Esophagus muscularis mucosa (tissue), 4 donors: Measurements from ENCODE around the gene INPP5J. TPM values are rescaled to one million over a fixed set of nuclear protein-coding genes. Genes with fewer than 3 reads are reported as not detected.

Experiments
- DNase-seq: peaks from one replicate; pipeline ENCODE4 v3.0.0-alpha.2; 2017; ENCODE audit errors: extremely low spot score
- H3K27ac ChIP-seq, 4 donors: fragments of 200-600 bp; sonication (generic); replicated peaks in 1 of 4; 1 replicate in 3 of 4; 2 replicates in 1 of 4; pipeline ENCODE4 v1.5.1; 2016 to 2019; ENCODE audit warnings: mild to moderate bottlenecking in 1 of 4
- H3K27me3 ChIP-seq, 4 donors: fragments of 200-600 bp; sonication (generic); one replicate each; pipeline versions ENCODE4 v1.5.1 to v1.6.0; 2016 to 2019
- H3K36me3 ChIP-seq, 4 donors: fragments of 200-600 bp; sonication (generic); one replicate each; pipeline ENCODE4 v1.5.1; 2016 to 2019
- H3K4me1 ChIP-seq, 4 donors: fragments of 200-600 bp; sonication (generic); one replicate each; pipeline ENCODE4 v1.5.1; 2016 to 2019
- H3K4me3 ChIP-seq, 4 donors: fragments of 200-600 bp; sonication (generic); 1 replicate in 2 of 4; 2 replicates in 2 of 4; pipeline ENCODE4 v1.5.1; 2016 to 2019; ENCODE audit warnings: mild to moderate bottlenecking in 4 of 4, moderate library complexity in 1 of 4
- H3K9me3 ChIP-seq, 4 donors: fragments of 200-600 bp; sonication (generic); 1 replicate in 3 of 4; 2 replicates in 1 of 4; pipeline ENCODE4 v1.5.1; 2016 to 2019
- CTCF ChIP-seq, 3 experiments: fragments of 200-600 bp in 2 of 3; fragments of 450-650 bp in 1 of 3; sonication (generic) in 2 of 3; IDR thresholded peaks; one replicate each; pipeline ENCODE4 v1.5.1; 2017 to 2019; ENCODE audit warnings: antibody characterized with exemption in 3 of 3, mild to moderate bottlenecking in 2 of 3, moderate library complexity in 1 of 3
- EP300 ChIP-seq: sonication (generic); formaldehyde crosslinking; IDR thresholded peaks from one replicate; pipeline ENCODE4 v1.6.1; 2017; ENCODE audit warnings: antibody characterized with exemption
- POLR2A ChIP-seq: fragments of 450-650 bp; IDR thresholded peaks from one replicate; pipeline ENCODE4 v1.6.1; 2017; ENCODE audit warnings: antibody characterized with exemption, moderate library complexity, mild to moderate bottlenecking, low read depth
- POLR2AphosphoS5 ChIP-seq, 2 donors: sonication (generic); formaldehyde crosslinking; IDR thresholded peaks; one replicate each; pipeline ENCODE4 v1.6.1; 2017; ENCODE audit warnings: antibody characterized with exemption in 2 of 2
- WGBS: methylation state at CpG from one replicate; pipeline ENCODE4 v1.1.5; 2018; 5-methylcytosine and 5-hydroxymethylcytosine counted together
- intact Hi-C: fragments of 100-400 bp; cut with DNase I; formaldehyde crosslinking; loops from one replicate; pipeline ENCODE4 v1.15.1; 2023
- total RNA-seq, 4 donors: library from RNA; depleted of rRNA; stranded (reverse); fragments of >200 nt; gene quantifications; one replicate each; pipeline versions ENCODE4 v1.1.0 to v1.2.1, GENCODE V29; 2016

INPP5J gene
- total RNA-seq, 4 donors from 2014 or later = 1.3 to 2.1 (median 1.8) TPM

GRCh38 chr22:31085928-31086327 is 36.8 kb upstream of the INPP5J start:
- Histone ChIP-seq H3K36me3 (peaks cover 23 to 63% (median 46%) of the 10 kb centered on the region in 4 donors), H3K27ac (peak overlapping the region; percentile 98 to 99 (median 99)), H3K4me3 (peak overlapping the region; percentile 68 to 91 (median 78)), H3K4me1 (peaks cover 58 to 85% (median 82%) of the 10 kb centered on the region in 4 donors), H3K9me3 (no peaks in the 10 kb centered on the region), H3K27me3 (no peaks in the 10 kb centered on the region)
- 68% methylated on average over 3 of the region's 3 CpGs for WGBS
- intact Hi-C loops = loop anchor here (2.0 kb wide), 1 partner anchor 139 kb away; no protein-coding TSS in a partner anchor
- TF ChIP-seq CTCF (IDR thresholded peaks at IDR 0.05) = no peak
- TF ChIP-seq POLR2A = no peak
- no peak for TF ChIP-seq POLR2AphosphoS5 (IDR thresholded peaks at IDR 0.05)
- TF ChIP-seq EP300 = no peak
- DNase-seq = no peak

- TF ChIP-seq CTCF (IDR thresholded peaks at IDR 0.05) (no peak), POLR2AphosphoS5 (IDR thresholded peaks at IDR 0.05) (no peak)
- Histone ChIP-seq H3K27me3 (no peaks in the 10 kb centered on the region), H3K4me3 (peak overlapping the region in 3 of 4 donors; percentile 42 to 82 (median 65)), H3K4me1 (peaks cover 58 to 88% (median 80%) of the 10 kb centered on the region in 4 donors), H3K27ac (peak overlapping the region; percentile 98 to 99 (median 99)), H3K9me3 (no peaks in the 10 kb centered on the region), H3K36me3 (peaks cover 25 to 71% (median 55%) of the 10 kb centered on the region in 4 donors)
- 42% methylated on average over 8 of the region's 8 CpGs for WGBS
- intact Hi-C loops = no loop called here
- no peak for DNase-seq
Observed at GRCh38 chr22:31086703-31087330, 35.9 kb upstream of the INPP5J start.

- WGBS = 59% methylated on average over 19 of the region's 21 CpGs
- H3K4me1 ChIP-seq = peaks cover 60 to 88% (median 77%) of the 10 kb centered on the region in 4 donors
- peak overlapping the region; percentile 98 to 99 (median 99) for H3K27ac ChIP-seq
- H3K9me3 ChIP-seq = no peaks in the 10 kb centered on the region
- no peak for DNase-seq
- no peaks in the 10 kb centered on the region for H3K27me3 ChIP-seq
- TF ChIP-seq CTCF (IDR thresholded peaks at IDR 0.05) (no peak), EP300 (no peak), POLR2AphosphoS5 (IDR thresholded peaks at IDR 0.05) (peak in 1 of 2 donors; percentile 8)
- intact Hi-C loops = loop anchor here (2.0 kb wide), 1 partner anchor 19 kb away; the partner anchor contains the start of gene SELENOM
- H3K36me3 ChIP-seq = peaks cover 34 to 81% (median 63%) of the 10 kb centered on the region in 4 donors
- peak overlapping the region in 3 of 4 donors; percentile 42 to 82 (median 65) for H3K4me3 ChIP-seq
Observed at GRCh38 chr22:31087744-31088215, 35.0 kb upstream of the INPP5J start.

GRCh38 chr22:31088233-31088986 is 34.4 kb upstream of the INPP5J start:
- H3K4me1 ChIP-seq = peaks cover 56 to 88% (median 75%) of the 10 kb centered on the region in 4 donors
- no peaks in the 10 kb centered on the region for H3K27me3 ChIP-seq
- H3K4me3 ChIP-seq = peak overlapping the region; percentile 39 to 82 (median 54)
- intact Hi-C loops = loop anchor here (2.0 kb wide), 1 partner anchor 18 kb away; the partner anchor contains the start of gene SELENOM
- no peaks in the 10 kb centered on the region for H3K9me3 ChIP-seq
- 58% methylated on average over 22 of the region's 26 CpGs for WGBS
- peaks cover 39 to 82% (median 66%) of the 10 kb centered on the region in 4 donors for H3K36me3 ChIP-seq
- peak overlapping the region; percentile 98 to 99 (median 99) for H3K27ac ChIP-seq
- DNase-seq = no peak
- TF ChIP-seq POLR2AphosphoS5 (IDR thresholded peaks at IDR 0.05) = no peak
- no peak for TF ChIP-seq CTCF (IDR thresholded peaks at IDR 0.05)
- no peak for TF ChIP-seq POLR2A
- TF ChIP-seq EP300 = no peak
